NT2/D1 (cell line): ENCODE data around the gene EXOC2.
A peak's percentile ranks its signal among the peaks of the same experiment; 100 is the strongest.

ENCODE experiments used
- DNase-seq: peaks from one replicate; pipeline ENCODE4 v3.0.0-alpha.2; 2011; ENCODE audit warnings: low read depth, low spot score
- H3K27me3 ChIP-seq: 2 replicates; pipeline ENCODE4 v1.6.0; 2011; ENCODE audit warnings: mild to moderate bottlenecking; ENCODE audit not compliant: insufficient read length, insufficient read depth
- H3K36me3 ChIP-seq: 2 replicates; pipeline ENCODE4 v1.6.1; 2011; ENCODE audit warnings: mild to moderate bottlenecking, low read length, mixed read lengths; ENCODE audit not compliant: insufficient read depth, insufficient read length
- H3K4me1 ChIP-seq: 2 replicates; pipeline ENCODE4 v1.5.1; 2011; ENCODE audit not compliant: insufficient read depth, insufficient read length
- H3K4me3 ChIP-seq: 2 replicates; pipeline ENCODE4 v1.5.1; 2011; ENCODE audit warnings: low read depth; ENCODE audit not compliant: insufficient read length
- H3K9ac ChIP-seq: 2 replicates; pipeline ENCODE4 v1.6.0; 2011; ENCODE audit warnings: low read depth; ENCODE audit not compliant: insufficient read length
- H3K9me3 ChIP-seq: 2 replicates; pipeline ENCODE4 v1.5.1; 2011; ENCODE audit warnings: mild to moderate bottlenecking, low read length; ENCODE audit not compliant: insufficient read depth
- SUZ12 ChIP-seq: IDR thresholded peaks from 2 replicates; pipeline ENCODE4 v1.6.1; 2011; ENCODE audit not compliant: insufficient read length, insufficient read depth; ENCODE audit errors: extremely low read depth
- YY1 ChIP-seq: IDR thresholded peaks from 2 replicates; pipeline ENCODE4 v1.6.1; 2011; ENCODE audit not compliant: insufficient read length, insufficient read depth
- ZNF274 ChIP-seq: IDR thresholded peaks from 2 replicates; pipeline ENCODE4 v1.6.1; 2011; ENCODE audit warnings: mild to moderate bottlenecking, low read depth, low read length

EXOC2 gene

GRCh38 chr6:624979-625378 lies 68.0 kb downstream of the EXOC2 start:
- H3K9me3 ChIP-seq: no peaks in the 10 kb centered on the region
- H3K36me3 ChIP-seq: peaks cover 13% of the 10 kb centered on the region
- no peak overlapping the region for H3K4me3 ChIP-seq
- H3K9ac ChIP-seq: no peak overlapping the region
- DNase-seq: peak; percentile 11
- H3K27me3 ChIP-seq: no peaks in the 10 kb centered on the region
- H3K4me1 ChIP-seq: no peaks in the 10 kb centered on the region
- TF ChIP-seq YY1: no peak
- no peak for TF ChIP-seq SUZ12
- no peak for TF ChIP-seq ZNF274

DNA sequence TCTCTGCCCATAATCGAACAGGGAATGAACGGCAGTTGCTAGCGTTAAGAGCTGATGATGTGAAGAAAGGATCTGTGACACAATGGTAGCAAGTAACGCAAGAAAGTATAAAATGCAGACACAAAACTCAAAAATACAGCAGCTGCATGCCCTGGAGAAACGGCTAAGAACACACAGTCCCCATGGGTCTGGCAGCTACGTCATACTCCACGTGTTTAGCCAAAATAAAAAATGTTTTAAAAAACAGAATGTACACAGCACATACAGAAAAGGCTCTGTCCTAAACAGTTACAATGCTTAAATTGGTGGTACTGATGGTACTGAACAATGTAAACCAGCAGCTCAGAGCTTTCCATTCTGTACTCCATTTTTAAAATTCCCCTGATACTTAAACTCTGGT lies 70.5 kb downstream of the EXOC2 start:
- Histone ChIP-seq H3K9ac (no peak overlapping the region), H3K4me3 (no peak overlapping the region), H3K4me1 (no peaks in the 10 kb centered on the region), H3K27me3 (no peaks in the 10 kb centered on the region), H3K36me3 (peaks cover 23% of the 10 kb centered on the region), H3K9me3 (peaks cover 15% of the 10 kb centered on the region; the same call in 1 of the 2 replicates)
- no peak for DNase-seq
- no peak for TF ChIP-seq ZNF274
- no peak for TF ChIP-seq YY1
- TF ChIP-seq SUZ12: no peak

DNA sequence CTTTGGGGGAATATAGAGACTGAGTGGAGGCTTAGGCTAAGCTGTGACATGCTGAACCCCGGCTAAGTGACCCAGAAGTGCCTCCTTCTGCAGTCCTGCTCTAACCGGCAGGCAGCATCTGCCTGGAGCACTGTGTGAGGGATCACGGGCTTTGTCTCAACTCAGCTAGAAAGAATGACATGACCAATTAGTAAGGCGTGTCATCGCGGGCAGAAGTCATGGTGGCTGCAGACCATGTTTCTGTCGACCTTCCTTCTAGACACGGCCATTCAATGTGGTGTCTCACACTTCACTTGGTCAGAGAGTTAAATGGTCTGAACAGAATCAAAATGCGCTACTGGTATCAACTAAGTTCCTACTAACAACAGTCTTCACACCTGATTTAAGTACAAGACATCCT lies 71.0 kb downstream of the EXOC2 start:
- peaks cover 27% of the 10 kb centered on the region for H3K36me3 ChIP-seq
- H3K4me1 ChIP-seq: no peaks in the 10 kb centered on the region
- H3K27me3 ChIP-seq: no peaks in the 10 kb centered on the region
- H3K4me3 ChIP-seq: no peak overlapping the region
- H3K9ac ChIP-seq: no peak overlapping the region
- H3K9me3 ChIP-seq: peaks cover 19% of the 10 kb centered on the region; the same call in 1 of the 2 replicates
- no peak for TF ChIP-seq SUZ12
- TF ChIP-seq ZNF274: no peak
- no peak for TF ChIP-seq YY1
- no peak for DNase-seq

GRCh38 chr6:620950-621349 lies 72.0 kb downstream of the EXOC2 start:
- H3K36me3 ChIP-seq: peaks cover 27% of the 10 kb centered on the region
- H3K4me3 ChIP-seq: no peak overlapping the region
- no peak for DNase-seq
- H3K9ac ChIP-seq: no peak overlapping the region
- H3K27me3 ChIP-seq: no peaks in the 10 kb centered on the region
- no peak for TF ChIP-seq ZNF274
- no peak for TF ChIP-seq SUZ12
- no peak for TF ChIP-seq YY1
- peaks cover 19% of the 10 kb centered on the region; the same call in 1 of the 2 replicates for H3K9me3 ChIP-seq
- no peaks in the 10 kb centered on the region for H3K4me1 ChIP-seq

DNA sequence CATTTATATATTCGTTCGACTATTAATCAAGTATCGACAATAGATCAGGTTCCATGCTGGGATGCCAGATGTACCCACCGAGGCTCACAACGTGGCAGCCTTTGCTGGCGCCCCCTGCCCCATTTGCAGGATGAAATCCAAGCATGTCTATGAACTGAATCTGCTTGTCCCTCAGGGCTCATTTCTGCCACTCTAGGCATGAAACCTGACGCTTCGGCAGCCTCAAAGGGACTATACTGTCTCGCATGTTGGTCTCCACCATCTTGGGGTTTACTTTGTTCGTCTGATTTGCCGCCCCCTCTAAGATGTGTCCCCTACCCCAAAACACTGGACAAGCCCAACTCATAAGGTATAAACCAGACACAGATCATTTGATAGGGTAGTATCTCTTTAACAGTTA lies 72.8 kb downstream of the EXOC2 start:
- H3K4me1 ChIP-seq: no peaks in the 10 kb centered on the region
- peaks cover 19% of the 10 kb centered on the region; the same call in 1 of the 2 replicates for H3K9me3 ChIP-seq
- no peaks in the 10 kb centered on the region for H3K27me3 ChIP-seq
- no peak for DNase-seq
- H3K9ac ChIP-seq: no peak overlapping the region
- H3K36me3 ChIP-seq: peaks cover 28% of the 10 kb centered on the region
- TF ChIP-seq ZNF274: no peak
- no peak for TF ChIP-seq YY1
- no peak for TF ChIP-seq SUZ12
- H3K4me3 ChIP-seq: no peak overlapping the region

DNA sequence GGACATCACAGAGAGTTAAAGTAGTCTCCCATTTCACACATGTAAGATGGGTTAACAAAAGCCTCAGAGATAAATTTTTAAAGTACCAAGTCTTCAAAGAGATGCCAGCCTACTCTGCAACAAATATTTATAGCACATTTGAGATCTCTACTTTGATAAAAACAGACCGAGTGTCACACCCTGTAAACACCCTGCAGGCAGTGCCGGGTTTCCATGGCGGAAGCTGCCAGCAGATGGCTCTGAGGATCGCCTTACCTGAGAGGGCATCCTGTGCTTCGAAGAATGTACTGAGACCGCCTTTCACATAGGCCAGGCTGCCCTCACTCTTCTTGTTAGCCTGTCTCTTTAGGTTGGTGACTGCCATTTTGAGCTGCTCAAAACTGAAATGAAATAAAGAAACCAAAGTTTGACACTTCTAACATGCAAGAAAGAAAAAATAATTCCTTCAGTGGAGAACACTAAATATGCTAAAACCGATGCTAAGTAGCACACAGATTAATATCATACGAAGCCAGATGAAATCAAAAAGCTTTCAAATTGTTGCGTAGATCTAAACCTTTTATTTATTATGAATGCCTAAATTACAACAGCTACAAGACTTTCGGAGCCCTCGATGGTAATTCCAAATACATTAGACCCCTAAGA lies 75.4 kb downstream of the EXOC2 start:
- peaks cover 32% of the 10 kb centered on the region for H3K36me3 ChIP-seq
- TF ChIP-seq SUZ12 (no peak), YY1 (no peak), ZNF274 (no peak)
- DNase-seq: no peak
- no peak overlapping the region for H3K4me3 ChIP-seq
- H3K27me3 ChIP-seq: no peaks in the 10 kb centered on the region
- no peaks in the 10 kb centered on the region for H3K4me1 ChIP-seq
- no peak overlapping the region for H3K9ac ChIP-seq
- peaks cover 19% of the 10 kb centered on the region; the same call in 1 of the 2 replicates for H3K9me3 ChIP-seq

- Histone ChIP-seq H3K4me3 (no peak overlapping the region), H3K9me3 (peaks cover 15% of the 10 kb centered on the region; the same call in 1 of the 2 replicates), H3K36me3 (peaks cover 19% of the 10 kb centered on the region), H3K4me1 (no peaks in the 10 kb centered on the region), H3K27me3 (no peaks in the 10 kb centered on the region), H3K9ac (no peak overlapping the region)
- TF ChIP-seq SUZ12 (no peak), ZNF274 (no peak), YY1 (no peak)
- no peak for DNase-seq
Measured at GRCh38 chr6:613981-614380, 79.0 kb downstream of the EXOC2 start.
